ENCODE results near the gene SLC38A10. TPM values are rescaled to one million over a fixed set of nuclear protein-coding genes. Genes with fewer than 3 reads are reported as not detected.

SLC38A10 gene
- total and polyA plus RNA-seq, 2 experiments from 2014 or later: 58.6 to 133 TPM

DNA sequence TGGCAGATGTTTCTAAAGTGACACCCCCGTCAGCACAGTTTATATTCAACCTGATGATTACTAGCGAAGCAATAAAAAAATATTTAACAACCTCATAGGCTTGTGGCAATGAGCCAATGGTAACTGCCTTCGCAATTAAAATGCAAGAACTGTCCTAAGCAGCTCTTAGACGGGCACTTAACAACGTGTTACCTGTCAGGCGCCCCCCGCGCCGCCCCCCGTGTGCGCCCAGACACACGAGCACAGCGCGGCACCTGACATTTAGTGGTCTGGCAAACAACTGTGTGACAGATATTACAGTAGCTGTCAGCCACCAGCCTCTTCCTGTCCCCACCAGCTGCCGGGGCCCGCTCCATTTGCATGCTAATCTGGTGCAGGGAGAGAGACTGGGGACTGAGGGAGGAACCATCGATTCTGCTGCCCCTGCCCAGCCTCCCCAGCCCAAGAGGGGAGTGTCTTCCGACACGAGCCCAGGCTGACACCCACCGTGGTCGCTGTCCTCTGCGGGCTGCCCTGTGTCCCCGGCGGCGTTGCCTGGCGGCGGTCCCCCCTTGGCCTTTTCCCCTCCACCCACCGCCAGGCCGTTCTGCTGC is 43.3 kb downstream of the SLC38A10 start:
- 89% methylated on average over 28 to 29 of the region's 29 CpGs for WGBS, 2 experiments (ENCODE audit: low coverage in 1 of 2, low lambda C conversion rate in 2 of 2, missing lambda C conversion rate in 2 of 2)
- H3K27me3 ChIP-seq (replicated peaks; ENCODE audit: insufficient read depth): no peaks in the 10 kb centered on the region
- no peak for DNase-seq
- H3K79me2 ChIP-seq (ENCODE audit: insufficient read depth): peaks cover 7% of the 10 kb centered on the region; the same call in 1 of the 2 replicates
- in situ Hi-C loops (cut with MboI): no loop called here
- H3F3A ChIP-seq (ENCODE audit: insufficient read depth): no peaks in the 10 kb centered on the region
- no peaks in the 10 kb centered on the region for H4K20me1 ChIP-seq (ENCODE audit: insufficient read depth)
- H3K27ac ChIP-seq: no peak overlapping the region
- H3K4me2 ChIP-seq (ENCODE audit: unreplicated experiment): no peak overlapping the region
- no peaks in the 10 kb centered on the region for H3K9me2 ChIP-seq (ENCODE audit: insufficient read depth)
- no peaks in the 10 kb centered on the region for H3K36me3 ChIP-seq (ENCODE audit: low read depth)
- no peak overlapping the region for H3K9ac ChIP-seq
- H3K4me3 ChIP-seq: no peak overlapping the region
- no peak for TF ChIP-seq EZH2 (IDR thresholded peaks at IDR 0.05; ENCODE audit: insufficient read depth, poor library complexity, severe bottlenecking)
- no peak for TF ChIP-seq EZH2phosphoT487 (IDR thresholded peaks at IDR 0.05; ENCODE audit: insufficient read depth, low read depth)
- no peaks in the 10 kb centered on the region for H3K9me3 ChIP-seq (ENCODE audit: low read depth)
- H2AFZ ChIP-seq: no peak overlapping the region
- H3K4me1 ChIP-seq (ENCODE audit: insufficient read depth): no peaks in the 10 kb centered on the region

DNA sequence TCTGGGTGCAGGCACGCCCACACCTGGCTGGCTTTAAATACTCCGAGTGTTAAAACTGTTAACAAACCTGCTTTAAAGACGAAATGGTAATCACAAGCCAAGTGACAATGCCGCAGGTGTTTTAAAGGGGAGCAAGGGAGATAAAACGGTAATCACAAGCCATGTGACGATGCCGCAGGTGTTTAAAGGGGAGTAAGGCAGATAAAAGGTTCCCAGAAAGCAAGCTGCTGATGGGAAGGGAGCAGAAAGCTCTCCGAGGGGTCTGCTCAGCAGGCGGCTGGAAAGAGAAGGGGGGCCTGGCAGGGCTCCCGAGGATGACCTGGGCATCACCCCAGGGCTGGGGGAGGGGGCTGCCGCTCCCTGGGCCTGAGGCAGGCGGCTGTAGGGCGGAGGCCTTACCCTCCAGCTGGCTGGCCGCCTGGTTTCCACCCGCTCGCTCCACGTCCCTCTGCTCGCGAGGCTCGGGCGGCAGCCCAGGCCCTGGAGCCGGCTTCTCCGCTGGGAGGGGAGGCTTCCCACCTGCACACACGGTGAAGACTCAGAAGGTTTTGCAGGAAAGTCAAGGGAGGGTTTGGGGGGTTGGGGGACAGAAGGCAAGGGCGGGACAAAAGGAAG is 43.9 kb downstream of the SLC38A10 start:
- H3F3A ChIP-seq (ENCODE audit: insufficient read depth): no peaks in the 10 kb centered on the region

DNA sequence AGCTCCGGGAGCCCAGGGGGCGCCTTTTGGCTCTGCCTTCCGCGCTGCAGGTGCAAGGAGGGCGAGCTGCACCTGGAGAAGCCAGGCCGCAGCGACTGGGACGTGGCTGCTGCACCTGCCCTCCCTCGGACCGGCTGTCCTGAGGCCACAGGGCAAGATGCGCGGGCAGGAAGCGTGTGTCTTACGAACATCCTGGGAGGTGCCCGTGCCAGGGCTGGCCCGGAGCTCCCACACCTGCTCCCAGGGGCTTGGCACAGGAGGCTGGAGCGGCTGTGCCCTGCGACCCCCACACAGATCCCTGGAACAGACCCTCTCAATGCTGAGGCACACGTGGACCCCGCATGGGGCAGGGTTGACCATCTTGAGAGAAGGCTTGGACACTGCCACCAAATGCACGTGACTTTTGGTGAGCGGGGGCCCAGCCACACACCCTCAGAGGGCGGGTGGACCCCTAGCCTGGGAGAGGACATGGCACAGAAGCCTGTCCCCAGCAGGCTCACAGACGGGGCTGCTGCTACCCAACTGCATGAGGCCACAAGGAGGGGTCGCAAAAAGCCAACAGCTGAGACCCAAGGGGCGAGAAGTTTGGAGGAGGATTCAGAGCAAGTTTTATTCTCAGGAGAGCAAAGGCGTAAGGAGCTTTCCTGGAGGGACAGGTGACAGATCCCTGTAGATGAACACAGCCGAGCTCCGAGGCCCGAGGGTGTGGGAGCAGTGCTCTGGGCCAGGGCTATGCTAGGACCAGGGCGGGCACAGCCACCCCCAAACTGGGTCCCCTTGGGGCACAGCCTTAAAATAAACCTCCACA is 44.6 kb downstream of the SLC38A10 start:
- Histone ChIP-seq H3K4me1 (ENCODE audit: insufficient read depth) (no peaks in the 10 kb centered on the region), H3K4me2 (ENCODE audit: unreplicated experiment) (no peak overlapping the region), H3K27ac (no peak overlapping the region), H4K20me1 (ENCODE audit: insufficient read depth) (no peaks in the 10 kb centered on the region), H3K36me3 (ENCODE audit: low read depth) (no peaks in the 10 kb centered on the region), H3K9me2 (ENCODE audit: insufficient read depth) (no peaks in the 10 kb centered on the region), H2AFZ (no peak overlapping the region), H3K9me3 (ENCODE audit: low read depth) (no peaks in the 10 kb centered on the region), H3F3A (ENCODE audit: insufficient read depth) (no peaks in the 10 kb centered on the region), H3K4me3 (no peak overlapping the region), H3K9ac (no peak overlapping the region), H3K27me3 (replicated peaks; ENCODE audit: insufficient read depth) (no peaks in the 10 kb centered on the region), H3K79me2 (ENCODE audit: insufficient read depth) (peaks cover 7% of the 10 kb centered on the region; the same call in 1 of the 2 replicates)
- WGBS, 2 experiments (ENCODE audit: low coverage in 1 of 2, low lambda C conversion rate in 2 of 2, missing lambda C conversion rate in 2 of 2): 90 to 92% methylated on average over 29 to 31 of the region's 31 CpGs
- DNase-seq: no peak
- in situ Hi-C loops (cut with MboI): no loop called here
- TF ChIP-seq EZH2phosphoT487 (IDR thresholded peaks at IDR 0.05; ENCODE audit: insufficient read depth, low read depth) (no peak), EZH2 (IDR thresholded peaks at IDR 0.05; ENCODE audit: insufficient read depth, poor library complexity, severe bottlenecking) (no peak)

More for the DNA sequence above, 43.9 kb downstream of the SLC38A10 start:
- H3K4me1 ChIP-seq (ENCODE audit: insufficient read depth): no peaks in the 10 kb centered on the region
- H3K36me3 ChIP-seq (ENCODE audit: low read depth): no peaks in the 10 kb centered on the region
- in situ Hi-C loops (cut with MboI): no loop called here
- H3K9ac ChIP-seq: no peak overlapping the region
- H3K9me2 ChIP-seq (ENCODE audit: insufficient read depth): no peaks in the 10 kb centered on the region
- H3K27ac ChIP-seq: no peak overlapping the region
- H3K9me3 ChIP-seq (ENCODE audit: low read depth): no peaks in the 10 kb centered on the region
- no peak overlapping the region for H3K4me2 ChIP-seq (ENCODE audit: unreplicated experiment)
- H3K4me3 ChIP-seq: no peak overlapping the region
- no peaks in the 10 kb centered on the region for H4K20me1 ChIP-seq (ENCODE audit: insufficient read depth)
- TF ChIP-seq EZH2 (IDR thresholded peaks at IDR 0.05; ENCODE audit: insufficient read depth, poor library complexity, severe bottlenecking) (no peak), EZH2phosphoT487 (IDR thresholded peaks at IDR 0.05; ENCODE audit: insufficient read depth, low read depth) (no peak)
- no peaks in the 10 kb centered on the region for H3K27me3 ChIP-seq (replicated peaks; ENCODE audit: insufficient read depth)
- H2AFZ ChIP-seq: no peak overlapping the region
- peaks cover 7% of the 10 kb centered on the region; the same call in 1 of the 2 replicates for H3K79me2 ChIP-seq (ENCODE audit: insufficient read depth)
- WGBS, 2 experiments (ENCODE audit: low coverage in 1 of 2, low lambda C conversion rate in 2 of 2, missing lambda C conversion rate in 2 of 2): 75 to 76% methylated on average over 25 of the region's 25 CpGs
- no peak for DNase-seq

DNA sequence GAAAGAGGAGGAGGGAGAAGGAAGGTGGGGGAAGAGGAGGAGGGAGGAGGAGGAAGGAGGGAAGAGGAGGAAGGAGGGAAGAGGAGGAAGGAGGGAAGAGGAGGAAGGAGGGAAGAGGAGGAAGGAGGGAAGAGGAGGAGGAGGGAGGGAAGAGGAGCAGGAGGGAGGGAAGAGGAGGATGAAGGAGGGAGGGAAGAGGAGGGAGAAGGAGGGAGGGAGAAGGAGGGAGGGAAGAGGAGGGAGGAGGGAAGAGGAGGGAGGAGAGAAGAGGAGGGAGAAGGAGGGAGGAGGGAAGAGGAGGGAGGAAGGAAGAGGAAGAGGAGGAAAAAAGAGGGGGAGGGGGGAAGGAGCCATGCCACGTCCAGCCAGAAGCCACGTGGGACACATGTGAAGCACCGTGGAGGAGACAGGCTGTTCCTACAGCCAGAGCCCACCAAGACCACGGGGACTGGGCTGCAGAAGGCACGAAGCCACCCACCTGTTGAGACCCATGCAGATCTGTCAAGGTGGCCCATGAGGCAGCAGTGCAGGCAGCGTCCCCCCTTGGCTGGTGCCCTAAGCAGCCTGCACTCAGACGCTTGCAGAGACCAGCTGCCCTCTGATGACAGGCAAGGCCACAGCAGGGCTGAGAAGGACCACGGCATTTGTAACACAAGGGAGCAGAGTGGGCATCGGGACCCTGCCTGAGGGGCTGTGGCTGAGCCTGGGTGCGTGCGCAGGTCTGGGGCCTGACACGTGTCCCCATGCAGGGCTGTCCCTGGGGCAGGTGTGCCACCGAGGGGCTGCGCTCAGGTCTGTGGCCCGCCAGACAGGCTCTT is 45.7 kb downstream of the SLC38A10 start:
- no peaks in the 10 kb centered on the region for H3F3A ChIP-seq (ENCODE audit: insufficient read depth)
- no peak overlapping the region for H2AFZ ChIP-seq
- DNase-seq: no peak
- H3K36me3 ChIP-seq (ENCODE audit: low read depth): no peaks in the 10 kb centered on the region
- H3K27me3 ChIP-seq (replicated peaks; ENCODE audit: insufficient read depth): no peaks in the 10 kb centered on the region
- TF ChIP-seq EZH2phosphoT487 (IDR thresholded peaks at IDR 0.05; ENCODE audit: insufficient read depth, low read depth) (no peak), EZH2 (IDR thresholded peaks at IDR 0.05; ENCODE audit: insufficient read depth, poor library complexity, severe bottlenecking) (no peak)
- no peak overlapping the region for H3K4me2 ChIP-seq (ENCODE audit: unreplicated experiment)
- no peak overlapping the region for H3K4me3 ChIP-seq
- WGBS, 2 experiments (ENCODE audit: low coverage in 1 of 2, low lambda C conversion rate in 2 of 2, missing lambda C conversion rate in 2 of 2): 85 to 88% methylated on average over 12 to 15 of the region's 15 CpGs
- H3K4me1 ChIP-seq (ENCODE audit: insufficient read depth): no peaks in the 10 kb centered on the region
- H3K79me2 ChIP-seq (ENCODE audit: insufficient read depth): peaks cover 7% of the 10 kb centered on the region; the same call in 1 of the 2 replicates
- H3K9me3 ChIP-seq (ENCODE audit: low read depth): no peaks in the 10 kb centered on the region
- H3K9ac ChIP-seq: no peak overlapping the region
- H3K9me2 ChIP-seq (ENCODE audit: insufficient read depth): no peaks in the 10 kb centered on the region
- no peak overlapping the region for H3K27ac ChIP-seq
- in situ Hi-C loops (cut with MboI): no loop called here
- H4K20me1 ChIP-seq (ENCODE audit: insufficient read depth): no peaks in the 10 kb centered on the region
